ENCODE results near the gene PCDHA11. TPM values are rescaled to one million over a fixed set of nuclear protein-coding genes. Genes with fewer than 3 reads are reported as not detected.
A peak's percentile ranks its signal among the peaks of the same experiment; 100 is the strongest.

PCDHA11 gene
- total and polyA plus RNA-seq, 3 donors from 2014 or later, result 2.7 to 4.6 (median 2.9) TPM

- 14 to 16% methylated on average over 38 to 44 of the region's 44 CpGs for WGBS, 2 donors
- intact Hi-C loops (cut with DNase I; ENCODE audit: low total_unique reads), result no loop called here
- no peak within 1 kb of the TSS for H3K27ac ChIP-seq
Measured at GRCh38 chr5:140855772-140856674, 12.7 kb upstream of the PCDHA11 start, which contains the start of gene PCDHA10. Gene PCDHA10 (plus strand): TSS chr5:140855897. CDS start chr5:140856049, 152 bp downstream.

GRCh38 chr5:140857177-140857986 is 11.4 kb upstream of the PCDHA11 start:
- Histone ChIP-seq H3K9me3 (no peaks in the 10 kb centered on the region), H3K27me3 (no peaks in the 10 kb centered on the region), H3K36me3 (ENCODE audit: low read depth, missing control alignments) (no peaks in the 10 kb centered on the region), H3K4me1 (no peaks in the 10 kb centered on the region), H3K27ac (no peak overlapping the region), H3K4me3 (no peak overlapping the region)
- TF ChIP-seq CTCF (IDR thresholded peaks at IDR 0.05), result no peak
- TF ChIP-seq POLR2A (IDR thresholded peaks at IDR 0.05), result no peak
- no peak for DNase-seq
- intact Hi-C loops (cut with DNase I; ENCODE audit: low total_unique reads), result no loop called here
- WGBS, 2 donors, result 37 to 48% methylated on average over 4 to 70 of the region's 94 CpGs

More at GRCh38 chr5:140855772-140856674, 12.7 kb upstream of the PCDHA11 start, which contains the start of gene PCDHA10:
- Histone ChIP-seq H3K9me3 (no peaks in the 10 kb centered on the region), H3K4me1 (no peaks in the 10 kb centered on the region), H3K4me3 (peak within 1 kb of the TSS; percentile 36 to 38), H3K27me3 (no peaks in the 10 kb centered on the region), H3K36me3 (ENCODE audit: low read depth, missing control alignments) (no peaks in the 10 kb centered on the region)
- DNase-seq, result no peak
- TF ChIP-seq CTCF (IDR thresholded peaks at IDR 0.05) (peak; percentile 5 to 44 (median 39)), POLR2A (IDR thresholded peaks at IDR 0.05) (no peak)

GRCh38 chr5:140857987-140858240 is 10.8 kb upstream of the PCDHA11 start:
- no peak overlapping the region for H3K4me3 ChIP-seq
- H3K9me3 ChIP-seq, result no peaks in the 10 kb centered on the region
- intact Hi-C loops (cut with DNase I; ENCODE audit: low total_unique reads), result no loop called here
- TF ChIP-seq POLR2A (IDR thresholded peaks at IDR 0.05), result no peak
- no peak for TF ChIP-seq CTCF (IDR thresholded peaks at IDR 0.05)
- WGBS, 2 donors, result 30 to 60% methylated on average over 1 to 7 of the region's 22 CpGs
- no peaks in the 10 kb centered on the region for H3K27me3 ChIP-seq
- DNase-seq, result no peak
- H3K27ac ChIP-seq, result no peak overlapping the region
- no peaks in the 10 kb centered on the region for H3K36me3 ChIP-seq (ENCODE audit: low read depth, missing control alignments)
- H3K4me1 ChIP-seq, result no peaks in the 10 kb centered on the region

GRCh38 chr5:140862441-140863295 is 6.1 kb upstream of the PCDHA11 start:
- Histone ChIP-seq H3K36me3 (ENCODE audit: low read depth, missing control alignments) (no peaks in the 10 kb centered on the region), H3K4me1 (no peaks in the 10 kb centered on the region), H3K4me3 (no peak overlapping the region), H3K27me3 (no peaks in the 10 kb centered on the region), H3K9me3 (no peaks in the 10 kb centered on the region), H3K27ac (no peak overlapping the region)
- no peak for DNase-seq
- WGBS, 2 donors, result 33 to 35% methylated on average over 22 to 66 of the region's 76 CpGs
- intact Hi-C loops (cut with DNase I; ENCODE audit: low total_unique reads), result no loop called here
- TF ChIP-seq CTCF (IDR thresholded peaks at IDR 0.05) (no peak), POLR2A (IDR thresholded peaks at IDR 0.05) (no peak)
